Measurements from ENCODE around the gene XBP1. TPM values are rescaled to one million over a fixed set of nuclear protein-coding genes. Genes with fewer than 3 reads are reported as not detected.

XBP1 gene
- total and polyA plus RNA-seq, 2 of the 13 experiments (the other 11 are each of a cell fraction or from before 2014, with no cell fraction given) = 416 to 427 TPM

DNA sequence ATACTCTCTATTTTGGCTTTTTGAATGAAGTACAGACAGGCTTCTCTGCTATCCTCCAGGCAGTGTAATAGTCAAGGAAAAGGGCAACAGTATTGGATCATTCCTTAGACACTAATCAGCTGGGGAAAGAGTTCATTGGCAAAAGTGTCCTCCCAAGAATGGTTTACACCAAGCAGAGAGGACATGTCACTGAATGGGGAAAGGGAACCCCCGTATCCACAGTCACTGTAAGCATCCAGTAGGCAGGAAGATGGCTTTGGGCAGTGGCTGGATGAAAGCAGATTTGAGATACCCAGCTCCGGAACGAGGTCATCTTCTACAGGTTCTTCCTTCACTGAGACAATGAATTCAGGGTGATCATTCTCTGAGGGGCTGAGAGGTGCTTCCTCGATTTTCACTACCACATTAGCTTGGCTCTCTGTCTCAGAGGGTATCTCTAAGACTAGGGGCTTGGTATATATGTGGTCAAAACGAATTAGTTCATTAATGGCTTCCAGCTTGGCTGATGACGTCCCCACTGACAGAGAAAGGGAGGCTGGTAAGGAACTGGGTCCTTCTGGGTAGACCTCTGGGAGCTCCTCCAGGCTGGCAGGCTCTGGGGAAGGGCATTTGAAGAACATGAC, 5.2 kb downstream of the XBP1 start:
- Histone ChIP-seq H3K27ac (ENCODE audit: extremely low read length, insufficient read depth, low read length) (no peak overlapping the region), H3K4me2 (ENCODE audit: low read depth, low read length) (peak overlapping the region; percentile 70), H3K36me3 (replicated peaks in 1 of 2; ENCODE audit: control insufficient read depth in 1 of 2, insufficient read depth in 2 of 2, low read length in 2 of 2) (peaks cover 19 to 47% of the 10 kb centered on the region in 2 experiments)
- TF ChIP-seq, protein P1, sequence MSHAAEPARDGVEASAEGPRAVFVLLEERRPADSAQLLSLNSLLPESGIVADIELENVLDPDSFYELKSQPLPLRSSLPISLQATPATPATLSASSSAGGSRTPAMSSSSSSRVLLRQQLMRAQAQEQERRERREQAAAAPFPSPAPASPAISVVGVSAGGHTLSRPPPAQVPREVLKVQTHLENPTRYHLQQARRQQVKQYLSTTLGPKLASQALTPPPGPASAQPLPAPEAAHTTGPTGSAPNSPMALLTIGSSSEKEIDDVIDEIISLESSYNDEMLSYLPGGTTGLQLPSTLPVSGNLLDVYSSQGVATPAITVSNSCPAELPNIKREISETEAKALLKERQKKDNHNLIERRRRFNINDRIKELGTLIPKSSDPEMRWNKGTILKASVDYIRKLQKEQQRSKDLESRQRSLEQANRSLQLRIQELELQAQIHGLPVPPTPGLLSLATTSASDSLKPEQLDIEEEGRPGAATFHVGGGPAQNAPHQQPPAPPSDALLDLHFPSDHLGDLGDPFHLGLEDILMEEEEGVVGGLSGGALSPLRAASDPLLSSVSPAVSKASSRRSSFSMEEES (CRISPR knock-in tag; IDR thresholded peaks at IDR 0.05) = no peak
- TF ChIP-seq SMC3 (IDR thresholded peaks at IDR 0.05; ENCODE audit: low read length) = no peak
- peak; percentile 97 for TF ChIP-seq RBM22 (optimal IDR thresholded peaks at IDR 0.05; ENCODE audit: low read length)
- no peak for TF ChIP-seq ZNF260 (CRISPR knock-in tag; IDR thresholded peaks at IDR 0.05; ENCODE audit: borderline replicate concordance, low read depth)
- TF ChIP-seq SAP130 (CRISPR knock-in tag; IDR thresholded peaks at IDR 0.05; ENCODE audit: low read depth) = no peak
- TF ChIP-seq, protein P2, sequence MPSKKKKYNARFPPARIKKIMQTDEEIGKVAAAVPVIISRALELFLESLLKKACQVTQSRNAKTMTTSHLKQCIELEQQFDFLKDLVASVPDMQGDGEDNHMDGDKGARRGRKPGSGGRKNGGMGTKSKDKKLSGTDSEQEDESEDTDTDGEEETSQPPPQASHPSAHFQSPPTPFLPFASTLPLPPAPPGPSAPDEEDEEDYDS (CRISPR knock-in tag; IDR thresholded peaks at IDR 0.05) = no peak
- TF ChIP-seq NCOA2 (CRISPR knock-in tag; IDR thresholded peaks at IDR 0.05) = 0 out of 2 replicates have a peak, but pooled peaks have one; percentile 26
- TF ChIP-seq, protein P3, sequence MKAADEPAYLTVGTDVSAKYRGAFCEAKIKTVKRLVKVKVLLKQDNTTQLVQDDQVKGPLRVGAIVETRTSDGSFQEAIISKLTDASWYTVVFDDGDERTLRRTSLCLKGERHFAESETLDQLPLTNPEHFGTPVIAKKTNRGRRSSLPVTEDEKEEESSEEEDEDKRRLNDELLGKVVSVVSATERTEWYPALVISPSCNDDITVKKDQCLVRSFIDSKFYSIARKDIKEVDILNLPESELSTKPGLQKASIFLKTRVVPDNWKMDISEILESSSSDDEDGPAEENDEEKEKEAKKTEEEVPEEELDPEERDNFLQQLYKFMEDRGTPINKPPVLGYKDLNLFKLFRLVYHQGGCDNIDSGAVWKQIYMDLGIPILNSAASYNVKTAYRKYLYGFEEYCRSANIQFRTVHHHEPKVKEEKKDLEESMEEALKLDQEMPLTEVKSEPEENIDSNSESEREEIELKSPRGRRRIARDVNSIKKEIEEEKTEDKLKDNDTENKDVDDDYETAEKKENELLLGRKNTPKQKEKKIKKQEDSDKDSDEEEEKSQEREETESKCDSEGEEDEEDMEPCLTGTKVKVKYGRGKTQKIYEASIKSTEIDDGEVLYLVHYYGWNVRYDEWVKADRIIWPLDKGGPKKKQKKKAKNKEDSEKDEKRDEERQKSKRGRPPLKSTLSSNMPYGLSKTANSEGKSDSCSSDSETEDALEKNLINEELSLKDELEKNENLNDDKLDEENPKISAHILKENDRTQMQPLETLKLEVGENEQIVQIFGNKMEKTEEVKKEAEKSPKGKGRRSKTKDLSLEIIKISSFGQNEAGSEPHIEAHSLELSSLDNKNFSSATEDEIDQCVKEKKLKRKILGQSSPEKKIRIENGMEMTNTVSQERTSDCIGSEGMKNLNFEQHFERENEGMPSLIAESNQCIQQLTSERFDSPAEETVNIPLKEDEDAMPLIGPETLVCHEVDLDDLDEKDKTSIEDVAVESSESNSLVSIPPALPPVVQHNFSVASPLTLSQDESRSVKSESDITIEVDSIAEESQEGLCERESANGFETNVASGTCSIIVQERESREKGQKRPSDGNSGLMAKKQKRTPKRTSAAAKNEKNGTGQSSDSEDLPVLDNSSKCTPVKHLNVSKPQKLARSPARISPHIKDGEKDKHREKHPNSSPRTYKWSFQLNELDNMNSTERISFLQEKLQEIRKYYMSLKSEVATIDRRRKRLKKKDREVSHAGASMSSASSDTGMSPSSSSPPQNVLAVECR (CRISPR knock-in tag; IDR thresholded peaks at IDR 0.05; ENCODE audit: borderline replicate concordance) = no peak
- peak; percentile 29; the same call in 1 of the 2 replicates for TF ChIP-seq RBFOX2 (IDR thresholded peaks at IDR 0.05; ENCODE audit: low read depth, low read length)
- TF ChIP-seq ZC3H13 (CRISPR knock-in tag; IDR thresholded peaks at IDR 0.05) = peak; percentile 71; the same call in 1 of the 2 replicates
- no peak for TF ChIP-seq SMARCC2 (IDR thresholded peaks at IDR 0.05)
- TF ChIP-seq, protein P4, sequence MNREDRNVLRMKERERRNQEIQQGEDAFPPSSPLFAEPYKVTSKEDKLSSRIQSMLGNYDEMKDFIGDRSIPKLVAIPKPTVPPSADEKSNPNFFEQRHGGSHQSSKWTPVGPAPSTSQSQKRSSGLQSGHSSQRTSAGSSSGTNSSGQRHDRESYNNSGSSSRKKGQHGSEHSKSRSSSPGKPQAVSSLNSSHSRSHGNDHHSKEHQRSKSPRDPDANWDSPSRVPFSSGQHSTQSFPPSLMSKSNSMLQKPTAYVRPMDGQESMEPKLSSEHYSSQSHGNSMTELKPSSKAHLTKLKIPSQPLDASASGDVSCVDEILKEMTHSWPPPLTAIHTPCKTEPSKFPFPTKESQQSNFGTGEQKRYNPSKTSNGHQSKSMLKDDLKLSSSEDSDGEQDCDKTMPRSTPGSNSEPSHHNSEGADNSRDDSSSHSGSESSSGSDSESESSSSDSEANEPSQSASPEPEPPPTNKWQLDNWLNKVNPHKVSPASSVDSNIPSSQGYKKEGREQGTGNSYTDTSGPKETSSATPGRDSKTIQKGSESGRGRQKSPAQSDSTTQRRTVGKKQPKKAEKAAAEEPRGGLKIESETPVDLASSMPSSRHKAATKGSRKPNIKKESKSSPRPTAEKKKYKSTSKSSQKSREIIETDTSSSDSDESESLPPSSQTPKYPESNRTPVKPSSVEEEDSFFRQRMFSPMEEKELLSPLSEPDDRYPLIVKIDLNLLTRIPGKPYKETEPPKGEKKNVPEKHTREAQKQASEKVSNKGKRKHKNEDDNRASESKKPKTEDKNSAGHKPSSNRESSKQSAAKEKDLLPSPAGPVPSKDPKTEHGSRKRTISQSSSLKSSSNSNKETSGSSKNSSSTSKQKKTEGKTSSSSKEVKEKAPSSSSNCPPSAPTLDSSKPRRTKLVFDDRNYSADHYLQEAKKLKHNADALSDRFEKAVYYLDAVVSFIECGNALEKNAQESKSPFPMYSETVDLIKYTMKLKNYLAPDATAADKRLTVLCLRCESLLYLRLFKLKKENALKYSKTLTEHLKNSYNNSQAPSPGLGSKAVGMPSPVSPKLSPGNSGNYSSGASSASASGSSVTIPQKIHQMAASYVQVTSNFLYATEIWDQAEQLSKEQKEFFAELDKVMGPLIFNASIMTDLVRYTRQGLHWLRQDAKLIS (CRISPR knock-in tag; IDR thresholded peaks at IDR 0.05) = 0 out of 2 replicates have a peak, but pooled peaks have one; percentile 85
- no peak for TF ChIP-seq ZNF124 (CRISPR knock-in tag; IDR thresholded peaks at IDR 0.05)

More for the DNA sequence above, 5.2 kb downstream of the XBP1 start:
- ChIA-PET CTCF (ENCODE audit: low intra/inter-chr PET ratio, low total read pairs) (no interaction called here), POLR2A (interaction anchor here (1.3 to 20.4 kb wide), 5 partner anchors 10 to 54 kb away, joined by 4 to 945 read pairs (median 13); partner anchors contain the start of genes CCDC117, CHEK2 and HSCB)
- H3K79me2 ChIP-seq (ENCODE audit: insufficient read depth, low read length) = peaks cover 53% of the 10 kb centered on the region
- intact Hi-C loops (cut with micrococcal nuclease; ENCODE audit: unreplicated experiment) = no loop called here
- H3K4me3 ChIP-seq (replicated peaks in 1 of 3; ENCODE audit: insufficient read depth in 1 of 3, low read depth in 2 of 3, low read length in 3 of 3) = no peak overlapping the region
- no peak overlapping the region for H3K9ac ChIP-seq (ENCODE audit: insufficient read depth, low read depth, low read length)
- H3K27me3 ChIP-seq (ENCODE audit: control insufficient read depth in 1 of 2, insufficient read depth in 2 of 2, low read length in 2 of 2) = no peaks in the 10 kb centered on the region; a peak in 1 of 5 replicates
- peaks cover 56% of the 10 kb centered on the region for H4K20me1 ChIP-seq (ENCODE audit: insufficient read depth, low read length)
- in situ Hi-C loops (cut with HindIII; ENCODE audit: extremely low pct_ligation_motif_present, low pct_unique_long_range_greater_than_20kb) = no loop called here
- peaks cover 57% of the 10 kb centered on the region for H3K4me1 ChIP-seq (ENCODE audit: insufficient read depth, low read length)
- H2AFZ ChIP-seq (ENCODE audit: low read length) = no peak overlapping the region
- ATAC-seq = no peak
- 64% methylated on average over 6 of the region's 6 CpGs for WGBS (ENCODE audit: low lambda C conversion rate)
- BruUV-seq (replicated peaks) = no TSS peak
- no peak for DNase-seq (ENCODE audit: low spot score)
- H3K9me3 ChIP-seq (ENCODE audit: low read length) = no peaks in the 10 kb centered on the region
- no peak for FAIRE-seq

All from HepG2 (cell line).